DLD1 (cell line): ENCODE measurements around the gene TMEM44.
"Not testable (repeated sequence)": the region's sequence is repeated elsewhere in the genome, so short reads cannot be mapped to it uniquely, and the experiment has no call there.

Experiments
- in situ Hi-C: cut with HindIII; loops from 2 replicates; pipeline ENCODE4 v1.10.0; 2017; ENCODE audit warnings: low sequenced_read_pairs

The TMEM44 gene

DNA sequence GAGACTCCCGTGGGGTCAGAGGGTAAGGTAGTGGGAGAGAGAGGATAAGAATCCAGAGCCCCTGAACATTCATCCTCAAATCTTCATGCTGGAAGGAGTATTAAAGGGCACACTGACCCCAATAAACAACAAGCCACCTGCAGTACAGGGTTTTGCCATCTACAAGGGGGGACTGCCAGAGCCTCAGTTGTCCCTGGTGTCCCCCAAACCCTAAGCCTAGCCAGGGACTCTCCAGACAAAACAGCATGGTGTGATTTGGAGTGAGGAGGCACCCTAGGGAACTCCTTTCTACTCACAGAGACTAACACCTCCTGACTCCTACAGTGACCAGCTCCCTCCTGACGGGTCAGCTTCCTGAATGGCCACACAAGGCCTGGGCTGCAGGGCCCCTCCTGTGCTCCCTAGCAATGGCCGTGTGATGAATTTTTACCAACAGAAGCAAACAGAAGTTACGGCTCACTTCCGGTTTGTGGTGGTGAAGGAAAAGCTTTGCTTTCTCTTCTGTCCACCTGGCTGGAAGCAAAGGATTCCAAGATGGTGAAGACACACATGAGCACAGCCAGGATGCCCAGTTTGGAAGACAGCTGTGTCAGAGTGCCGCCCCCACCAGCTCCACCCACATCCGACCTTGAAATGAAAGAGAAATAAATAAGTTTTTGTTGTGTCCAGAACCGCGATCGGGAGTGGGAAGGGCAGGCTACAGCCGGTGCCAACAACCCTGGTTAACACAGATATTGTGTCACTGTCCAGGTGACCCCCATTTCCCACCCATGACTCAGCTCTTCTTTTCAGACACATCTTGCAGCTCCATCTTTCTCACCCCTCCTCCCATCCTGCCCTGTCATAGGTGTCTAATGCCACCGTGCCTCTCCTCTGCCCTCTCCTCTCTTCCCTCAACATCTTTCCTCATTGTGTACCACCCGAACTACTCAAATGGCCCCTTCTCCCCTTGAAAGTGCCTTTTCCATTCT, 76.8 kb downstream of the TMEM44 start:
- in situ Hi-C loops: no loop called here

DNA sequence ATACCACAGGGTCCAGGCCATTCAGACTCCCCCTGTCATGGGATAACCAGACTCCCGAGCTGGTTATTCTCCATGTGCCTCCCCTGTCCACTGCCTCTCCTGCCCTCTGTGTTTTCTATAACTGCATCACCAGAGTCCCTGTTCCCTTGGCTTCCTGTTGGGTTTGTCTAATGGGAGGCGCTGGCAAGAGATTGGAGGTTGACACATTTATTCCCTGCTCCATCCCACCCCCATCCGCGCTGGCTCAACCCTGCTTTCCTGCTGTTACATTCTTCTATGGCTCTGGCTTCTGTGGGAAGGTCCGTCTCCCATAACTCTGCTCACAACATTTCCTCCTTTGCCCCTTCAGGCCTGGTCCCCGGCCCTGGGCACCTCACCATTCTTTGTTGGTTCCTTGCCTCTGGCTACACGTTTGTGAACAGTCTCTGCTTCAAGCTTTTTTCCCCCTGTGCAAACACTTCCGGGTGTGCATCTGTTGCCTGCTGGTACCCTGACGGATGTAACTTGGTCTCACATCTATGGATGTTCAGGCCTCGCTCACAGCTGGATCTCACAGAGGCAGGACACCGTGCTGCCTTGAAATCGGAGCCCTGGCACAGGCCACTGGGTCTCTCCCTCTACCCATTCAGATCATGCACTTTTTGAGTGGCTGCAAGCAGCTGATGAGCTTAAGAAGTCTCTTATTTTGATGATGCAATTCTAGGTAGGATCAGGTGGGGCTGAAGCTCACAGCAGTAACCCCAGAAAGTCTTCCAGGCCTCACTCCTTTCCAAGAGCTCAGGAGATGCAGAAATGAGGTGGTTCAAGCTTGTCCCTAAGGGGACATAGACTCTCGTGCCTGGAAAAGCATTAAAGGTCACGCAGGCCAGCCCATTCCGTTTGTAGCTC, 77.8 kb downstream of the TMEM44 start:
- in situ Hi-C loops: no loop called here

DNA sequence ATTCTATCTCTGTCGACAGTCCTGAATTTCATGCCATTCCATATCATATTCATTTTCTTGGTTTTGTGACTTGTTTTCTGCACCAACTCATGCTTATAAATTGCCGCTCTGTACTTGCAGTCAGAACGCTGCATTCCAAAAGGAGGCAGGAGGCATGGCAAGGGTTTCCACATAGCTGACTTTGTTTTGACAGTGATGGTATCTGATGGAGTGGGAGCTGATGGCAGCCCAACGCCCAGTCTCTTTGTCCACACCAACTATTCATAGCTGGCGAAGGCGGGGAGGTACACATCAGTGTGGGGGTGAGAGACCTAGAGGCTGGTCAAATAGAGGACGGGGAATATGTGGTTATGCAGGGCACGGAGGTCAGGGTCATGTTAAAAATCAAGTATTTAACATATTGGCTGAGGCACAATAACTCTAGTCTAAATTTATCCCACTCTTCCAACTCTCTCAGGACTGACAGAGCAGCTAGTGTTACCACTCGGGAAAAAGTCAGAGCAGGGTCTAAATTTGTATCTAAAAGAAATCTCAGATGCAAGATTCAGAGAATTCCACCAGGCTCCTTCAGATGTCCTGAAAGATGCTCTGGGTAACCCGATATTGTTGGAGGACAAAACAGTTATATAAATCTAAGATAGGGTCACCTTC, 78.6 kb downstream of the TMEM44 start:
- in situ Hi-C loops: no loop called here

DNA sequence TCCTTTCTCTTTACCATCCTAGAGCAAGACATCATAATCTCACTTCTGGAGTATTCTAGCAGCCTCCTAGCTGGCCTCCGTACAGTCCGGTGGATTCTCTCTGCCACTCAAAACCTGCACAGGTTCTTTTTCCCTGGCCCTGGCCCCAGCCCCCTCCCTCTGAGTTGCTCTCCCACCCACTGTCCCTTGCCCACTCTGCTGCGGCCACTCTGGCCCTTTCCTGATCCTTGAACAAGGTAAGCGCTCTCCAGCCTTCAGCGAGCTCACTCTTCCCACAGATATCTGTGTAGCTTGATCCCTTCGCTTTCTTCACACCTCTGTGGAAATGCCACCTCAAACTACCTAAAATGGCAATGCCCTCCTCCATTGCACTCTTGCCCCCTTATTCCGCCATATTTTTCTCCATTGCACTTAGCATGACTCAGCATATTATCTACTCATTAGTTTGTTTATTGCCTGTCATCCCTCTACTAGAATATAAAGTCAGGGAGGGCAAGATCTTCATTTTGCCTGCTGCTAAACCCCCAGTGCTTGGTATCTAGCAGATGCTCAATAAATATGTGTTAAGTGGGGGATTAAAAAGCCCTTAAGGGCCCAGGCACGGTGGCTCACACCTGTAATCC, 80.8 kb downstream of the TMEM44 start:
- in situ Hi-C loops: no loop called here

DNA sequence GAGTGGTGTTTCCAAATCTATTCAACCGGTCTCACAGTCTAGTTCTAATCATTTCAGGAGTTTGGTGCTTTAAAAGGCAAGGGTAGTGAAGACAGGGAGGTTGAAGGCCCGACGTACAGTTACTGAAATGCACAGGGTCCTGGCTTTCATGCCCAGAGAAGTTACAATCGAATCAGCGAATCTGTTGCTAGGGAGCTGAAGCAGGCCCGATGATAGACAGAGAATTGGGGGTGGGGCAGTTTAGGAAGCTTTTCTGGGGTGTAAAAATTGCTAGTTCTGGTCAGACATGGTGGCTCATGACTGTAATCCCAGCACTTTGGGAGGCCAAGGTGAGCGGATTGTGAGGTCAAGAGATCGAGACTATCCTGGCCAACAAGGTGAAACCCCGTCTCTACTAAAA, 83.4 kb downstream of the TMEM44 start:
- in situ Hi-C loops: no loop called here

DNA sequence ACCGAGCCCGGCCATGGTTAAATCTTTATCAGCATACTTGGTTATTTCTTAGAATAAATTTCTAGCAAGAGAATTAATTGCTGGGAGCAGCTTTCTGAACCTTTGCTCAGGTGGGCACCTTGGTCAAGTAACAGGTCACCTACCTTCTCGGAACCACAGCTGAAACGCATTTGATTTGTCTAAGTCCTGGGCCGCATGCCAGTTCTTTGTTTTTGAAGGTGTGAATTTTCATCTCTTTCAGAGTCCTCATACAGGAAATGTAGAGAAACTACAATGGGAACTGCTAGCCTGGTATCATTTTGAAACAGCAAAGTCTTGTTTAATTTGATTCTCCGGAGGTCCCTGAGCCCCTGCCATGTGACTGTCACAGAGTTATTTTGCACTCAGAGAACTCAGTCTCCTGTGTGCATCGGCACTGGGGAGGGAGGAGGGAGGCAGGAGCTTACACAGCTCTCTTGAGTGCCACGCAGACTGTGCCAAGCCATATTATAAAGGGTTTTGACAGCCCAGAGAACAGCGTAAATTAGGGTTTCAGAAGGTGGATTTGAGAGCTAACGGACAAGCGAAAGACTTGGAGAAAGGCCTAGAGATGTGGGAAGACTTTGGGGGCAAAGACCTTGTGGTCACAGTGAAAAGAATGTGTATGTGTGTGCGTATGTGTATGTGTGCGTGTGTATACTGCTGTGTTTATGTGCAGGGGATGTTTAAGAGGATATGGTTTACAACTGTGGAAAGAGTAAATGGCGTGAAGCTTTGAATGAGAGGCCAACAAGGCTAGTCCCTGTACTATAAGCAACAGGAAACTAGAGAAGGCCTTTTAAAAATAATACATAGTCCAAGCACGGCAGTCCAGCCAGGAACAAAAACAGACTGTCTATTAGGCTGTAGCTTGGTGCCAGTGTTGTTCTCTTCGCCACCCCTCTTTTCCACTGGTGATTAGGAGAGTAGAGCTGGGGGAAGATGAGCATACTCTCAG, 84.6 kb downstream of the TMEM44 start:
- in situ Hi-C loops: no loop called here

DNA sequence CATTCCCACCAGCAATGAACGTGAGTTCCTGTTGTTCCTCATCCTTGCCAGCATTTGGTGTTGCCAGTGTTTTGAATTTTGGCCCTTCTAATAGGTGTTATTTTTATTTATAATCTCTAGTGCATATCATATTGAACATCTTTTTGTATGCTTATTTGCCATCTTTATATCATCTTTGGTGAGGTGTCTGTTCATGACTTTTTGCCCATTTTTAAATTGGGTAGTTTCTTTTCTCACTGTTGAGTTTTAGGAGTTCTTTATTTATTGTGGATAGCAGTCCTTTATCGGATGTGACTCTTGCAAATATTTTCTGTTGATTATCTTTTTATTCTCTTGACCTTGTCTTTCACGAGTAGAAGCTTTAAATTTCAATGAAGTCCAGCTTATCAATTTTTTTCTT, 86.2 kb downstream of the TMEM44 start:
- in situ Hi-C loops: no loop called here

DNA sequence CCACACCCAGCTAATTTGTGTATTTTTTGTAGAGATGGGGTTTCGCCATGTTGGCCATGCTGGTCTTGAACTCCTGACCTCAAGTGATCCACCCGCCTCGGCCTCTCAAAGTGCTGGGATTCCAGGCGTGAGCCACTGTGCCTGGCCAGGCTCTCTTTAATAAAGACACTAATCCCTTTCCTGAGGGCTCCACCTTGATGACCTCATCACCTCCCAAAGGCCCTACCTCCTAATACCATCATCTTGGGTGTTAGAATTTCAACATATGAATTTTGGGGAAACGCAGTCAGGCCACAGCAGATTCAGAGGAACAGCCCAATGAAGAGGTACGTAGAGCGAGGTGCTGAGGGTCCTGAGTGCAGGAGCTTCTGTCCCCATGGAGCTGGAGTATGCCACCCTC, 87.7 kb downstream of the TMEM44 start:
- in situ Hi-C loops: not testable (repeated sequence)

DNA sequence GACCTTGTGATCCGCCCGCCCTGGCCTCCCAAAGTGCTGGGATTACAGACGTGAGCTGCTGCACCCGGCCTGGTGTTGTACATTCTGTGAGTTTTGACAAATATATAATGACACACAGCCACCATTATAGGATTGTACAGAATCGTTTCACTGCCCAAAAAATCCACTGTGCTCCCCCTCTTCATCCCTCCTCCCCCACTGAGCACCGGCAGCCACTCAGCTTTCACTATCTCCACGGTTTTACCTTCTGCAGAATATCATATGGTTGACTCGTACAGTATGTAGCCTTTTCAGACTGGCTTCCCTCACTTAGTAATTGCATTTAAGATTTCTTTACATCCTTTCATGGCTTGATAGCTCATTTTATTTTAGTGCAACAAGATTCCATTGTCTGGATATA, 89.7 kb downstream of the TMEM44 start:
- in situ Hi-C loops: no loop called here

DNA sequence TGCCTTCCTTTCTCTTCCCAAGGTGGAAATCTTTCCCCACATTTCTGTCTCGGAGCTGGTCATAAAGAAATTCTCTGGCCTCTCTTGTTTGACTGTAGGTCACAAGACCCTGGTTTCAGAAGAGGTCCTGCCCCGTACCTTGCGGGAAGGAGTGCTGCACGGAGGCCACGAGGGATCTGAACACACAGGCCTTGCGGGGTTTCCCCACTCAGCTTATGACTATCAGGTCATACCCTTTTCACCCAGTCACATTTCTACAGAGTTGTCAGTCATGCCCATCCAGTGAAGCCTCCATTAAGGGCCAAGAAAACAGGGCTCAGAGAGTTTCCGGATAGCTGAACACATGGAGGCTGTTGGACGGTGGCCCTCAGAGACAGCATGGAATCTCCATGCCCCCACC, 91.7 kb downstream of the TMEM44 start:
- in situ Hi-C loops: no loop called here

DNA sequence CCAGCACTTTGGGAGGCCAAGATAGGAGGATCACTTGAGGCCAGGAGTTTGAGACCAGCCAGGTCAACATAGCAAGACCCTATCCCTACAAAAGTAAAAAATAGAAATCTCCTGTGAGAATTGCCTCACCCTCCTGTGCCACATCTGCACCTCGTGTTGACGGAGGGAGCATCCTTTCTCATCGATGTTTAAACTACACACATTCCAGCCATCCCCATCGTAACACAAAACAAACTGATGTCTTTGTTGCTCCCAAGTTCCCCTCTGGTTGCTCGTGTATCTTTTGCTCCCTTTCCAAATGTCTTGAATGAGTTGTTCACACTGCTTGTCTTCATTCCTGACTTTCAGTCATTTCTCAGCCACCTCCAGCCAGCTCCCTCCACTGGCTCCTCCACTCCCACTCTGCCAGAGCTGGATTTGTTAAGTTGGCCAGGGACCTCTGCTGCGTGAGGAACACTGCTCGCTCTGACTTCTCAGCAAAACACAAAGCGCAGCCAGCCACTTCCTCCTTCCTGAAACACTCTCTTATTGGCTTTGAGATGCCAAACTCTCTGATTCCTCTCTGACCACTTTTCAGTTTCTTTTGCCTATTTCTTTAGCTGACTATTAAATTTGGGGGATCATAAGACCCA, 92.8 kb downstream of the TMEM44 start:
- in situ Hi-C loops: no loop called here

DNA sequence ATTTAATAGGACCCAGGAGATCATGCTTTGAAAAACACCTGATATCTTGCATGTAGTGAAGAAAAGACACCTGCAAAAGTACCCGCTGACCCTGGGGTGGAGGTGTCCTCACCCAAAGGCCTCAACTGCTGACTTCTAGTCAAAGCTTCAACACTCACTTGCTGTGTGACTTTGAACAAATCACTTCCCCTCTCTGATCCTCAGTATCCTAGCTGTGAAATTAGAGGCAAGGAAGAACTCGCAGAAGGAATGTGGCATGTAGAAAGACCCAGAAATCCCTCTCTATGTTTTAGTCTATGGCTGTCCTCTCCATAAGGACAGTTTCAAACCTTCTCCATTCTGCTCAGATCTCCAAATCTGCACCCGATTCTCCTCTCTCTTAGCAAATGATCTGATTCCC, 93.7 kb downstream of the TMEM44 start:
- in situ Hi-C loops: loop anchor here (5.0 kb wide), 1 partner anchor 47 kb away; no protein-coding TSS in a partner anchor

DNA sequence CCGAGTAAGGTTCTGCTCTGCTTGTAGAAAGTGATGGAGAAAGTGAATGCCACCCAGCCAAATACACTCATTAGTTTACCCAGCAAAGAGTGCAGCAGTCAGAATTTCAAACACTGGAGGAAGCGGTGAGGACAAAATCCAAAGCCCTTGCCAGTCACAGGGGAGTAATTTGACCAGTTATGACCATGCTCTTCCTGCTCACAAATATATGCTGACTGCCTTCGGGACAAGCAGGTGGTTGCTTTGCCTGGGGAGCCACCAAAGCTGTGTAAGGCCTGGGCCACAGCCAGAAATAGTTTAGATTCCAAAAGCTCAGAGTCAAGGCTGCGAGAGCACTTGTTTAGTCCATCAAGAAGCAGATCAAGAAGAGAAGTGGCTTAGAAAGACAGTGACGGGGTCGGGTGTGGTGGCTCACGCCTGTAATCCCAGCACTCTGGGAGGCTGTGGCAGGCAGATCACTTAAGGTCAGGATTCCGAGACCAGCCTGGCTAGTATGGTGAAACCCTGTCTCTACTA, 95.4 kb downstream of the TMEM44 start:
- in situ Hi-C loops: loop anchor here (5.0 kb wide), 1 partner anchor 45 kb away; no protein-coding TSS in a partner anchor
